Astrocyte of the cerebellum (primary cell): ENCODE results near the gene ADAT1.

ENCODE experiments used
- DNase-seq: peaks from one replicate; pipeline ENCODE4 v3.0.0-alpha.2; 2011; ENCODE audit warnings: low read depth
- H3K4me3 ChIP-seq: 2 replicates; pipeline ENCODE4 v1.5.1; 2011; ENCODE audit warnings: mild to moderate bottlenecking, low read depth, low read length, moderate library complexity
- in situ Hi-C: cut with HindIII; loops from 2 replicates; pipeline ENCODE4 v1.10.0; 2017; ENCODE audit warnings: low sequenced_read_pairs
- TF ChIP-seq, protein P1 (sequence below): IDR thresholded peaks from 2 replicates; pipeline ENCODE4 v1.5.1; 2012; ENCODE audit warnings: low read length, low read depth, moderate library complexity, mild to moderate bottlenecking; ENCODE audit errors: missing control alignments

ADAT1 gene

DNA sequence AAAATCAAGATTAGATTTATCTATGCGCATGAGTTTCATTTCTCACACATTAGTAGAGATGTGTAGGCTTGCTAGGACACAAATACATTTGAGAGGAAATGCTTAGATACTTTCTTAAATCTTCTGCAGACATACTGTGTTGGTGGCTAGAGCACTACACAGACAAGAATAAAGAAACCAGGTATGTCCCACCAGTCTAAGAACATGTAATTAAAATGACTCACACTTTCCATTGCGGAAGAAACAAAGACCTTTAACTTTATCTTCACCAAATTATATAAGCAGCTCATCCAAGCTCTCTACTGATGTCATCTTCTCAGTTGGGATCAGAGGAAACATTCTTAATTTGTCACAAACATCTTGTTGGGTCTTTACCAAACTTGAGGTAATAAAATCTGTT, 44.4 kb downstream of the ADAT1 start:
- TF ChIP-seq, protein P1, sequence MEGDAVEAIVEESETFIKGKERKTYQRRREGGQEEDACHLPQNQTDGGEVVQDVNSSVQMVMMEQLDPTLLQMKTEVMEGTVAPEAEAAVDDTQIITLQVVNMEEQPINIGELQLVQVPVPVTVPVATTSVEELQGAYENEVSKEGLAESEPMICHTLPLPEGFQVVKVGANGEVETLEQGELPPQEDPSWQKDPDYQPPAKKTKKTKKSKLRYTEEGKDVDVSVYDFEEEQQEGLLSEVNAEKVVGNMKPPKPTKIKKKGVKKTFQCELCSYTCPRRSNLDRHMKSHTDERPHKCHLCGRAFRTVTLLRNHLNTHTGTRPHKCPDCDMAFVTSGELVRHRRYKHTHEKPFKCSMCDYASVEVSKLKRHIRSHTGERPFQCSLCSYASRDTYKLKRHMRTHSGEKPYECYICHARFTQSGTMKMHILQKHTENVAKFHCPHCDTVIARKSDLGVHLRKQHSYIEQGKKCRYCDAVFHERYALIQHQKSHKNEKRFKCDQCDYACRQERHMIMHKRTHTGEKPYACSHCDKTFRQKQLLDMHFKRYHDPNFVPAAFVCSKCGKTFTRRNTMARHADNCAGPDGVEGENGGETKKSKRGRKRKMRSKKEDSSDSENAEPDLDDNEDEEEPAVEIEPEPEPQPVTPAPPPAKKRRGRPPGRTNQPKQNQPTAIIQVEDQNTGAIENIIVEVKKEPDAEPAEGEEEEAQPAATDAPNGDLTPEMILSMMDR = no peak
- no peak for DNase-seq
- in situ Hi-C loops = no loop called here
- no peak overlapping the region for H3K4me3 ChIP-seq

DNA sequence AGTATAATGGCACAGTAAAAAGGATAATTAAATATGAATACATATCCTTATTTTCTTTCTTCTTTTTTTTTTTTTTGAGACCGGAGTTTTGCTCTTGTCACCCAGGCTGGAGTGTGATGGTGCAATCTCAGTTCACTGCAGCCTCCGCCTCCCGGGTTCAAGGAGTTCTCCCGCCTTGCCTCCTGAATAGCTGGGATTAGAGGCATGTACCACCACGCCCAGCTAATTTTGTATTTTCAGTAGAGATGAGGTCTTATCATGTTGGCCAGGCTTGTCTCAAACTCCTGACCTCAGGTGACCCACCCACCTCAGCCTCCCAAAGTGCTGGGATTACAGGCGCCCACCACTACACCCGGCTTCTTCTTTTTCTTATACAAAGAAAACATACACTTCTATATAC, 44.9 kb downstream of the ADAT1 start:
- in situ Hi-C loops = no loop called here
- TF ChIP-seq, protein P1 = no peak
- H3K4me3 ChIP-seq = no peak overlapping the region
- no peak for DNase-seq

DNA sequence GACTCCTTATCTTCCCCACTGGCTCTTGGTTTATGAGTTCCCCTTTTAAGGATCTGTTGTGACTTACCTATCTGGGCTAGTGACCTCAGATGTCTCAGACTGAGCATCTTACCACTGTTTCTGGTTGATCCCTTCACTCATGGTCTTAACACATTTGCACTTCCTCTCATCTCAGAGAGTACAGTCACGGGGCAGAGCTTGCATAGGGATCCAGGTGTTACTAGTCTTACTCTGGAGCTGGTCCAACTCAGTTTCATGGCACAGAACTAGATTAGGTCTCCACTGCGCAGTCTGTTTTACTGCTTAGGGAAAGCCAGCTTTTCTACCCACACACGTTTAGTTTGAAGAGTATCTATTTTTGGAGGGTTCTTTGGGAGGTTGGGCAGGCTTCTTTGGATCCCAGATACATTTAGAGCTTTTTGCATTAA, 46.7 kb downstream of the ADAT1 start:
- no peak overlapping the region for H3K4me3 ChIP-seq
- DNase-seq = no peak
- in situ Hi-C loops = no loop called here
- TF ChIP-seq, protein P1 = no peak

DNA sequence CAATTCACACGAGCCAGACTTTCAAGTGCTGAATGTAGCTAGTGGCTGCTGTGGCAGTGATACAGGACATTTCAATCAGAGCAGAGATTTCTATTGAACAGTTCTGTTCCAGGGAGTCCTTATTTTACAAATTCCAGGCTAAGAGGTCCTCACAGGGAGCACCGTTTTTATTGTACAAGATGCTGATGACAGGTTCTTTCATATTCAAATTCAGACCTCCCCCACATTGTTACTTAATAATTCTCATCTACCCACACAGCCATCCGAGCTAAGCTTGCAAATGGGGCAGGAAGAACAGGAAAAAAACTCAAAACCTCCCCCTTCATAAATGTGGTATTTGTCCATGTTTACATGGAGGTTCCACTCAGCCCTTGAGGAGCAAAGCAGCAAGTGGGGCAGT, 47.1 kb downstream of the ADAT1 start:
- no peak overlapping the region for H3K4me3 ChIP-seq
- TF ChIP-seq, protein P1 = no peak
- DNase-seq = no peak
- in situ Hi-C loops = no loop called here

DNA sequence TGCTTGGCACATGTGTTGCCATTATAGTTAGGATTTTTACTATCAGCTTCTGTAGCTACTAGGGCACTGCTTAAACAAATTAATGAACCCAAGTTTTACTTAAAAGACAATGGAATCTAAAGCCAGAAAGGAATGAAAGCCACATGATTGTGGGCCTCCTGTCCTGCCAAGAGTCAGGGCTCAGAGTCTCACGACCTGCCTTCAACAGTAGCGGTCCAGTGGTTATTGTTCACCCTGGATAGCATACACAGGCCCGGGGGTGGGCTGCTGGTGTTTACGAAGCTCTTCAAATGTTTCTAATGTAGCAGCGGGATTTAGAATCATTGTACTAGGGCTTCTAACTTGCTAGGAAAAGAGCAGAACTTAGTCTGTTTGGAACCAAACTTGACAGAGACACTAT, 49.1 kb downstream of the ADAT1 start:
- no peak overlapping the region for H3K4me3 ChIP-seq
- TF ChIP-seq, protein P1 = no peak
- in situ Hi-C loops = no loop called here
- DNase-seq = no peak

DNA sequence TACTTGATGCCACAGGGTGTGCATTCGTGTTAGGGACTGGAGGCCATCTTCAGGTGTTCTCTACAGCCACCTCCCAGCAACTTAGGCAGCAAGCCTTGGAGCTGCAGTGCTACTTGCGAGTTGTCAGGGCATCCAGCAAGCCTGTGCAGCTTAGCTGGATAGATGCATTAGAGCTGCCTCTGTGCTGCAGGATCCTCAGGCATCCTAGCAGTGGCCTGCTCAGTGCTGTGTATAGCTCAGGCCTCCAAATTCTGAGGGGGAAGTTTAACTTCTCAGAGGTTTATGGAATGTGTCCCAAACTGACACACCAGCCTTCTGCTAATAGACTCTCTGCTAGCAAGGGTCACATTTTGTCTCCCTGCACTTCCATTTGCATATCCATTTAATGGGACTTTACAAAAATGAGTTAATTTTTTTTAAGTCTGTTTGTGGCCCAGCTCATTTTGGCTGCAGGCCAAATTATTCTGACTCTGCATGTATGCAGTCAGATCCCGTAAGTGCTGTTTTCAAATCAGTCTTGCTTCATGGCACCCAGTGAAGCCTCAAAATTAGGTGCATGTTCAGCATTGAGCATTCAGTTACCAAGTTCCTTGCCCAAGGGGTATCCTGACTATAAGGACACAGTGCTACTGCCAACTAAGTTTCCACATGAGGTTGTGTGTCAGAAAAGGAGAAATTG, 50.1 kb downstream of the ADAT1 start:
- no peak for DNase-seq
- in situ Hi-C loops = no loop called here
- TF ChIP-seq, protein P1 = no peak
- H3K4me3 ChIP-seq = no peak overlapping the region
